HG02981 (cell line): Measurements from ENCODE around the gene FCGR2B.
"Not testable (repeated sequence)": the region's sequence is repeated elsewhere in the genome, so short reads cannot be mapped to it uniquely, and the experiment has no call there.

Source experiments
- ATAC-seq: cut with Tn5 transposase; IDR thresholded peaks from one replicate; pipeline ENCODE4 v1.9.1; 2021; ENCODE audit warnings: mild to moderate bottlenecking, moderate library complexity; ENCODE audit not compliant: unreplicated experiment

Gene FCGR2B

GRCh38 chr1:161647507-161648360 lies 15.2 kb upstream of the FCGR2B start:
- not testable (repeated sequence) for ATAC-seq

DNA sequence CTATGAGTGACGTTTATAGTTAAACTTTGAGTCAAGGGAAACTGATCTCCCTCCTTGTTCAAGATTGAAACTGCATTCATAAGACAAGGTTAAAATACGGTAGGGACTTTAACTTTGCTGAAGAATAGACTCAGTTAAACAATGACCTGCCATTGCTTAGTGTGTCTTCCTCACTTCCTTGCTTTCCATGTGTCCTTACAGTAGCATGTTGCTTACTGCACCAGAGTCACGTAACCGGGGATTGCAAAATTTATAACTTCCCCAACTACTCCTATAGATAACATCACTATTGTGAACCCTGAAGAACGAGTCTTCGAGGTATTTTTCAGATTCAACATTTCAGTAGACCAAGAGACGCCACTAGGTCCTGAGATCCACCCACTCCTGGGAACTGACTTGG lies 9.4 kb upstream of the FCGR2B start:
- ATAC-seq = not testable (repeated sequence)

- ATAC-seq = not testable (repeated sequence)
These were observed 9.0 kb upstream of the FCGR2B start for GRCh38 chr1:161653971-161654370.

- ATAC-seq = not testable (repeated sequence)
These were observed 4.4 kb upstream of the FCGR2B start for GRCh38 chr1:161658524-161658923.

GRCh38 chr1:161661660-161662311 lies 1.2 kb upstream of the FCGR2B start:
- not testable (repeated sequence) for ATAC-seq

DNA sequence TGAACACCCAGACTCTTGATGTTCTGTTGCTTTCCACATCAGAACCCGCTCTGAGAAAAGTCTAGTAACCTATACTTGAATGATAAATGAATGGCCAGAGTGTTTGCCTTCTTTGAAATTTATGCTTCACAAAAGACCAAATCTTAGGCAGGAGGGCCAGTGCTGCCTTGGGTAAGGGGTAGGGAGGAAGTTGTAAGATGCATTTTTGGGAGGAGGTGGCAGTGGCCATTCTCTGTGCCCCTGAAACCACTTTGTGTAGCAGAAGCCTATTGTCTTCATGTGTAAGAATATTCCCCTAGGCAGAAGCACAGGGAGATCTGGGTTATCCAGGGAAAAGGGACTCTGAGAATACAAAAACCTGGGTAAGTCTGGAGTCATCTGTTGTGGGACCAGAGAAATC lies 626 bp downstream of the FCGR2B start:
- ATAC-seq = not testable (repeated sequence)

- not testable (repeated sequence) for ATAC-seq
These were observed 1.7 kb downstream of the FCGR2B start for GRCh38 chr1:161664689-161665088.

DNA sequence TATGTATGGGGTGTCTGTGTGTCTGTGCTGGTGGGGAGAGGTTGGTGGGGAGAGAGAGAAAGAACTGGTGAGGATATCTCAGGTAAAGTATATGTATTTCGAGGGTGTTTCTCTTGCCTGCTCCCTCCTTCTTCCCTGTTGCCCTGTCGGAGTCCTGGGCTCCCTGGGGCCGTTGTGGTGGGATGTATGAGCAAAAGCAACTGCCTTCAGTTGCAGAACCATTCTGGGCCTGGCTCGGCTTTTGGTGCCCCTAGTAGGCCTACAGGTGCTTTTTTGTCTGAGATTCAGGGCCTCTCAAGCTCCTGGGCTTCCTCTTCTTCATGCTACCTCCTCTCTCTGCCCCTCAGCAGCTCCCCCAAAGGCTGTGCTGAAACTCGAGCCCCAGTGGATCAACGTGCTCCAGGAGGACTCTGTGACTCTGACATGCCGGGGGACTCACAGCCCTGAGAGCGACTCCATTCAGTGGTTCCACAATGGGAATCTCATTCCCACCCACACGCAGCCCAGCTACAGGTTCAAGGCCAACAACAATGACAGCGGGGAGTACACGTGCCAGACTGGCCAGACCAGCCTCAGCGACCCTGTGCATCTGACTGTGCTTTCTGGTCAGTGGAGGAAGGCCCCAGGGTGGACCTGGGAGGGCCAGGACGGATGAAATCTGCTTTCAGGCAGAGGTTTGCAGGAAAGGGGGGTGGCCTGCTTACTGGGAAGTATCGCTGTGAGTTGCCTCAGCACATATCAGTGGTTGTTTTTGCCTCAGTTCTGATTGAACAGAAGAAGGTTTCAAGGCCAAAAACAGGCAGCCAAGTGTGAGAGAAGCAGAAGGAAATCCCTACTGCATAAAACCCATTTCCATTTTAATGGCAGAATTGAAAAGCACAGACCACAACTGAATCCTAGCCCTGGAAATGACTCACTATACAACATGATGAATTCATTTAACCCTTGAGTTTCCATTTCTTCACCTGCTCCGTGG lies 8.4 kb downstream of the FCGR2B start:
- not testable (repeated sequence) for ATAC-seq

GRCh38 chr1:161673437-161673836 lies 10.5 kb downstream of the FCGR2B start:
- ATAC-seq = not testable (repeated sequence)

- not testable (repeated sequence) for ATAC-seq
These were observed 11.5 kb downstream of the FCGR2B start for GRCh38 chr1:161674447-161674846.

DNA sequence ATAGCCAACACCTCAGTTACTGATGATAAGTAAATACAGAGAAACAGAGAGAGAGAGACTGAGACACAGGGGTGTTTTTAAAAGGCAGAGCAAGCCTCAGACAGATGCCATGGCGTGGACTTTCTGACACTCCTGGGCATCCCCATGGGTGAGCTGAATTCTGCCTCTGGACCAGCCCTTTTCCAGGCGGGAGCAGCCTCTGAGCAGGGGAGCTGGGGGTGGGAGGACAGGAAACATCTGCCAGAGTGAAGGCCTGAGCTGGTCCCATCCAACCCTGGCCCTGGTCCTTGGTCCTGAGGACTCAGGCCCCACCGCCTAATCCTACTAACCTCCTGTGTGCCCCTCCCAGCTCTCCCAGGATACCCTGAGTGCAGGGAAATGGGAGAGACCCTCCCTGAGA lies 12.0 kb downstream of the FCGR2B start:
- not testable (repeated sequence) for ATAC-seq

DNA sequence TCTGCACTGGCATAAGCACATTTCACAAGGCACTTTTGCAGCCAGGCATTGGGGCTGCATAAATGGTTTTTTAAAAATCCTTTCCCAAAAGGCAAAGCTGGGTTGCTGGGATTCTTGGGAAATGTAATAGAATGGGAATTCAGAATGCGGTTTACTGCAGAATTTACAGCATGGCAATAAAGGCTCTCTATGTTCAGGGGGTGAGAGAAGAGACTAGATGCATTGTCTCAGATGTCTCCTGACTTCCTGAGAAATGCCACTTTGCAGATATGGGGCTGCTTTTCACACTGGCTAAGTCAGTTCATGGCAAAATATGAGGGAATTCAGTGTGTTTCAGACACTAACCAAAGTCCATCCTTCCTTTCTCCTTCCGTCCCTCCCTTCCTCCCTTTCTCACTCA lies 13.5 kb downstream of the FCGR2B start:
- ATAC-seq = no peak

GRCh38 chr1:161676958-161677689 lies 14.2 kb downstream of the FCGR2B start:
- no peak for ATAC-seq

DNA sequence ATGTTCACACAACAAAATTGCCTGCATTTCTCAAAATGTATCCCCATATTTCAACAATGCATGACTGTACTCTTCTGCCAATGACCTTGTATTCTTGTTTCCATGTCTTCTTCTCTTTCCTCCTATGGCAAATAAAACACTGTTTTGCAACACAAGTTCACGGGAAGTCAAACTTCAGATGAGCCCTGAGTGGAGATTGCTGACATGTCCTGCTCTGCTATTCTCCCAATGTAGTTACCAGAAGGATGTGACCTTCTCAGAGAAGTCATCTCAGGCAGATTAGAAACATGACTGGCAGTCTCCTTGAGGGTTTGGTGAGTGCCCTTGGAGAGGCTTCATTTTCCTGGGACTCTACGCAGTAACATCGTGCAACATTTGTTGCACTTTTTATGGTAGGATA lies 15.6 kb downstream of the FCGR2B start:
- ATAC-seq = no peak

DNA sequence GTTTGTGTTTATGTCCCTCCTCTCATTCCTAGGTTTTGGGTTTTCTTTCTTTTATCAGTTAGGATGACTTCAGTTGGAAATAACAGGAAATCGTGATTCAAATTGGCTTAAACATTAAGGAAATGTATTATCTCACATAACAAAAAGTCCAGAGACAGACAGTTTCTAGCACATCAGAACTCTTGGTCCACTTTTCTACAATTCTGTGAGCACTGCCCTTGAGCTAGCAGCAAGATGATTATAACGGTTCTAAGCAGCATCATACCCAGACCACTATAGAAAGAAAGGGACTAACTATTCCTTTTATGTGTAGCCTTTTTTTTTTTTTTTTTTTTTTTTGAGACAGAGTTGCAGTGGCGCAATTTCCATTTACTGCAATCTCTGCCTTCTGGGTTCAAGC lies 18.9 kb downstream of the FCGR2B start:
- ATAC-seq = no peak

GRCh38 chr1:161688946-161689345 lies 26.0 kb downstream of the FCGR2B start:
- ATAC-seq = no peak

- no peak for ATAC-seq
These were observed 28.9 kb downstream of the FCGR2B start for GRCh38 chr1:161691846-161692245.

- not testable (repeated sequence) for ATAC-seq
These were observed 30.2 kb downstream of the FCGR2B start for GRCh38 chr1:161693020-161693712.

DNA sequence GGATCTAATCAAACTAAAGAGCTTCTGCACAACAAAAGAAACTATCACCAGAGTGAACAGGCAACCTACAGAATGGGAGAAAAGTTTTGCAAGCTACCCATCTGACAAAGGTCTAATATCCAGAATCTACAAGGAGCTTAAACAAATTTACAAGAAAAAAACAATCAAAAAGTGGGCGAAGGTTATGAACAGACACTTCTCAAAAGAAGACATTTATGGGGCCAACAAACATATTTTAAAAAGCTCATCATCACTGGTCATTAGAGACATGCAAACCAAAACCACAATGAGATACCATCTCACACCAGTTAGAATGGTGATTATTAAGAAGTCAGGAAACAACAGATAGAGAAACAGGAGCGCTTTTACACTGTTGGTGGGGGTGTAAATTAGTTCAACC lies 35.4 kb downstream of the FCGR2B start:
- not testable (repeated sequence) for ATAC-seq

- ATAC-seq = no peak
These were observed 39.3 kb downstream of the FCGR2B start for GRCh38 chr1:161702250-161702649.
